AML-193 (cell line): ENCODE results near the gene TNS2.

Experiments used
- DNase-seq, 2 experiments: peaks; one replicate each; lab custom pipeline; 2025; lab: John Stamatoyannopoulos, UW

The TNS2 gene

DNA sequence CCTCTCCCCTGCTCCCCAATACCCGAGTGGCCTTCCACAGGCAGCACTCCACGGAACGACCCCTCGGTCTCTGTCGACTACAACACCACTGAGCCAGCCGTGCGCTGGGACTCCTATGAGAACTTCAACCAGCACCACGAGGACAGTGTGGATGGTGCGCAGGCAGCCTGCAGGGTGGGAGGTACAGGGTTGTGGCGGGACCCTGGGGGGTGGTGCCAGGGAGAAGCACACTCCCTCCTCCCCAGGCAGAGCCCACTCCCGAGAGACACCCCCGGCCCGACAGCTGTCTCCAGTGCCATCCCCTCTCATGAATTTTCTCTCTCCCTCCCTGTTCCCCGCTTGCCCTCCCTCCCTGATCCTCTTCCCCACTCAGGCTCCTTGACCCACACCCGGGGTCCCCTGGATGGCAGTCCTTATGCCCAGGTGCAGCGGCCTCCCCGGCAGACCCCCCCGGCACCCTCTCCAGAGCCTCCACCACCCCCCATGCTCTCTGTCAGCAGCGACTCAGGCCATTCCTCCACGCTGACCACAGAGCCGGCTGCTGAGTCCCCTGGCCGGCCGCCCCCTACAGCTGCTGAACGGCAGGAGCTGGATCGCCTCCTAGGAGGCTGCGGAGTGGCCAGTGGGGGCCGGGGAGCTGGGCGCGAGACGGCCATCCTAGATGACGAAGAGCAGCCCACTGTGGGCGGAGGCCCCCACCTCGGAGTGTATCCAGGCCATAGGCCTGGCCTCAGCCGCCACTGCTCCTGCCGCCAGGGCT, 9.0 kb downstream of the TNS2 start:
- no peak for DNase-seq

DNA sequence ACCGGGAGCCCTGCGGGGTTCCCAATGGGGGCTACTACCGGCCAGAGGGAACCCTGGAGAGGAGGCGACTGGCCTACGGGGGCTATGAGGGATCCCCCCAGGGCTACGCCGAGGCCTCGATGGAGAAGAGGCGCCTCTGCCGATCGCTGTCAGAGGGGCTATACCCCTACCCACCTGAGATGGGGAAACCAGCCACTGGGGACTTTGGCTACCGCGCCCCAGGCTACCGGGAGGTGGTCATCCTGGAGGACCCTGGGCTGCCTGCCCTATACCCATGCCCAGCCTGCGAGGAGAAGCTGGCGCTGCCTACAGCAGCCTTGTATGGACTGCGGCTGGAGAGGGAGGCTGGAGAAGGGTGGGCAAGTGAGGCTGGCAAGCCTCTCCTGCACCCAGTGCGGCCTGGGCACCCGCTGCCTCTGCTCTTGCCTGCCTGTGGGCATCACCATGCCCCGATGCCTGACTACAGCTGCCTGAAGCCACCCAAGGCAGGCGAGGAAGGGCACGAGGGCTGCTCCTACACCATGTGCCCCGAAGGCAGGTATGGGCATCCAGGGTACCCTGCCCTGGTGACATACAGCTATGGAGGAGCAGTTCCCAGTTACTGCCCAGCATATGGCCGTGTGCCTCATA, 9.7 kb downstream of the TNS2 start:
- DNase-seq, result no peak

DNA sequence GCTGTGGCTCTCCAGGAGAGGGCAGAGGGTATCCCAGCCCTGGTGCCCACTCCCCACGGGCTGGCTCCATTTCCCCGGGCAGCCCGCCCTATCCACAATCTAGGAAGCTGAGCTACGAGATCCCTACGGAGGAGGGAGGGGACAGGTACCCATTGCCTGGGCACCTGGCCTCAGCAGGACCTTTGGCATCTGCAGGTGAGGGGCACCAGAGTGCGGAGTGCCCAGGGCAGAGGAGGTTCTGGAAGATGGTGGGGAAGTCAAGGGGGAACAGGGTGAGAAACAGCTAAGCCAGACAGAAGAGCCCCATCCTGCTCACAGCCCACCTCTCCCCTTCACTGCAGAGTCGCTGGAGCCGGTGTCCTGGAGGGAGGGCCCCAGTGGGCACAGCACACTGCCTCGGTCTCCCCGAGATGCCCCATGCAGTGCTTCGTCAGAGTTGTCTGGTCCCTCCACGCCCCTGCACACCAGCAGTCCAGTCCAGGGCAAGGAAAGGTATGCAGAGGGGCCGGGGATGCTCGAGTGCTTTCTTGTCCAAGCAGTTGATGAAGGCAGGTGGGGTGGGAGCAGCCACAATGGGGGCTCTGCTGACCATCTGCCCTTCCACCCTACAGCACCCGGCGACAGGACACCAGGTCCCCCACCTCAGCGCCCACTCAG, 10.3 kb downstream of the TNS2 start:
- no peak for DNase-seq

- no peak for DNase-seq
These were observed 10.9 kb downstream of the TNS2 start for GRCh38 chr12:53060721-53061276.

GRCh38 chr12:53061404-53062010, 11.6 kb downstream of the TNS2 start:
- DNase-seq, result no peak

- DNase-seq, result no peak
These were observed 12.4 kb downstream of the TNS2 start for GRCh38 chr12:53062011-53062961.

- DNase-seq, result no peak
These were observed 13.3 kb downstream of the TNS2 start for GRCh38 chr12:53062977-53063707.

- DNase-seq, result no peak
These were observed 14.1 kb downstream of the TNS2 start for GRCh38 chr12:53063708-53064612.

GRCh38 chr12:53064613-53065436, 15.0 kb downstream of the TNS2 start:
- no peak for DNase-seq

GRCh38 chr12:53065470-53065869, 15.6 kb downstream of the TNS2 start:
- no peak for DNase-seq

DNA sequence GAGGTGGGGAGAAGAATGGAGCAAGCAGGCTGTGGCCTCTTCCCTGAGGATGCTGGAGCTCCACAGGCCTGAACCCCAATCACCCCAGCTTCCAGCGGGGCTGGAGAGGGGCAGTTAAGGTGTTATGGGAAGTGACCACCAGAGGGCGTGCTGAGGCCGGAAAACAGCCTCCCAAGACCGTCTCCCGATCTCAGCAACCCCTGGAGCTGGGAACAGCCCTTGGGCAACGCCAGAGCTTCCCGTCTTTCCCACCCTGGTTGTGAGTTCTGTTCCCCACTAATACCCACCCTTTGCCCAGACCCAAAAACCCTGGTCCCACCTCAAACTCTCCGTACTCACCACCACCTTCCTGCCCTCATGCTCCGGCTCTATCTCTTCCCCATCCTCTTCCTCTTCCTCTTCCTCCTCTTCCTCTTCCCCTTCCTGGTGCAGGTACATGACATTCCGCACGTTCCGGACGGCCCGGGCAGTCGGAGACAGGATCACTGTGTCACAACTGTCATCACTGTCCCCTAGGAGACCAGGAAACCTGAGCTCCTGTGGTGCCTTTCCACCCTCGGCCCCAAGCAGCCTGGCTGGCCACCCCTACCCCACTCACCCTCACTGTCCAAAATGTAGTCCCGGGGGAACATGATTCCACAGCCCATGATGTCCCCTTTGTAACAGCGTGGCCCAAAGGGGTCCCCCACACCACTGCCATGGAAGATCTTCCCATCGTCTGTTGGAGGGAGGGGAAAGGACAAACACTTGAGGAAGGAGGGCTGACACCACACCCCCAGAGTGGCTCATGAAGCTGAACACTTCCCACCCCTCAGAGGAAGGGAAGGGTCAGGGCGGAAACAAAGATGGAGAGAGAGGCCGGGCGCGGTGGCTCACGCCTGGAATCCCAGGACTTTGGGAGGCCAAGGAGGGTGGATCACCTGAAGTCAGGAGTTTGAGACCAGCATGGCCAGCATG, 16.4 kb downstream of the TNS2 start:
- peak; percentile 33 to 37 for DNase-seq

DNA sequence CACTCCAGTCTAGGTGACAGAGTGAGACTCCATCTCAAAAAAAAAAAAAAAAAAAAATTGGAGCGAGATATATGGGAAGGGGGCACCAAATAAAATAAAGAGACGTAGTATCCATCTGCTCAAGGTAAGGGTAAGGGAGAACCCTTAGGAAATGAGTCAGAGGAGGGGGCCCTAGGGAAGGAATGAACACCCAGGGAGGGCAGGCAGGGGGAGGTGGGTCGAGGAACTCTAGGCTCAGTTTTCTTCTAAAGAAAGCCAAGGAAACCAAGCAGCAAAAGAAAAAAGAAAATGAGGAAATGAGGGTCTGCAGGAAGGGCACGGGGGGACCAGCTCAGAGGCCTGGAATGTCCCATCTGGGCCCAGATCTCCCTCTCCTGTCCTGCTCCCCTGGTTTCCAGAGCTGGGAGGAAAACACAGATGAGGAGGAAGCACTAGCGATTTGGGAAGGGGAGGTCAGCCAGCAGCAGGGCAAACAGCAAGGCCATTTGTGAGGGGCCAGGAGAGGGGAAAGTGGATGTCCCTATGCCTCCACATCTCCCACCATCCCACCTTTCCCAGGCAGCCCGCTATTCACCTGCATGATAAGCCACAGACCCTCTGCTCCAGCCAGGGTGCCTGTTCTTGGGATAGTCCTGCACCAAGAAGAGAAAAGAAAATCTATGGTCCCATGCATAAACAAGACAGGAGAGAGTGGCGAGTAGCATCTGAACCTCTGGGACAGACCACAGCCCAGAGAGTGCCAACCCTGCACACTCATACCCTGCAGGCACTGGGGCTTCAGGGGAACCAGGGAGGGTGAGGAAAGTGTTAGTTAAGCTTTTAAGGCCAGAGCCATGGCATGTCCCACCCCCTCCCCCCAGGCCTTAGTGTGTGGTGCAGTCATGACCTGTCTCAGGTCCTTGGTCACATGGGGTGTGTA, 17.5 kb downstream of the TNS2 start:
- no peak for DNase-seq

DNA sequence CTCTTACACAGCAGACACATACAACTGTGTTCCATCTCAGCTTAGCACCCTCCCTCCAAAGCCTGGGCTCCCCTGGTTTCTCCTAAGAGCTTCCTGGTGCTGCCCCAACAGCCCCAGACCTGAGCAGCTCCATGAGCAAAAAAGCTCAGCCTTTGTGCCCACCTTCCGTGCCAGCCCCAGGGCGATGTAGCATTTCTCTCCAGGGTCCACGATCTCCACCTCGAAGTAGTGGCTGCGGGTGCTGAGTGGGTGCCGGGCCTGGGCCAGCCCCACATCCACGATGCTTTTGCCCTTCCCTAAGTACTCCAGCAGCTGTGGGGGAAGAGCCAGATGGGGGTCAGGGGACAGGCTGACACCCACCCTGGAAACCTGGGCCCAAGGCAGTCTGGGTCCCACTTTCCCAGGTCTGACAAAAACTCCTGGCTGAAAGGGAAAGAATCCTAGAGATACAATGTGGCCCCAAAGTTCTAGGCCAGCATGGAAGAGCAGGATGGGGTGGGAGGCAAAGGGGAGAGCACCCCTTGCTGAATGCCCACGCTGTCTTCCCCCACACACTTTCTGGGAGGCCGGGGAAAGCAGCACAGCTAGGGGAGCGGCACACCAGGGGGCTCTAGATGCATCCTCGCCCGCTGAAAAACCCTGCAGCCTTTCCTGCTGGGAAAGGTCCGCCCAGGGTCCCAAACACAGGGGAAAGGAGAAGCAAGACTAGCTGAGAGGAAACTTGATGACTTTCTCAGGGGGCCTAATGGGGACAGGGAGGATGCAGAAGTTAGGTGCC, 18.3 kb downstream of the TNS2 start:
- DNase-seq, result no peak

DNA sequence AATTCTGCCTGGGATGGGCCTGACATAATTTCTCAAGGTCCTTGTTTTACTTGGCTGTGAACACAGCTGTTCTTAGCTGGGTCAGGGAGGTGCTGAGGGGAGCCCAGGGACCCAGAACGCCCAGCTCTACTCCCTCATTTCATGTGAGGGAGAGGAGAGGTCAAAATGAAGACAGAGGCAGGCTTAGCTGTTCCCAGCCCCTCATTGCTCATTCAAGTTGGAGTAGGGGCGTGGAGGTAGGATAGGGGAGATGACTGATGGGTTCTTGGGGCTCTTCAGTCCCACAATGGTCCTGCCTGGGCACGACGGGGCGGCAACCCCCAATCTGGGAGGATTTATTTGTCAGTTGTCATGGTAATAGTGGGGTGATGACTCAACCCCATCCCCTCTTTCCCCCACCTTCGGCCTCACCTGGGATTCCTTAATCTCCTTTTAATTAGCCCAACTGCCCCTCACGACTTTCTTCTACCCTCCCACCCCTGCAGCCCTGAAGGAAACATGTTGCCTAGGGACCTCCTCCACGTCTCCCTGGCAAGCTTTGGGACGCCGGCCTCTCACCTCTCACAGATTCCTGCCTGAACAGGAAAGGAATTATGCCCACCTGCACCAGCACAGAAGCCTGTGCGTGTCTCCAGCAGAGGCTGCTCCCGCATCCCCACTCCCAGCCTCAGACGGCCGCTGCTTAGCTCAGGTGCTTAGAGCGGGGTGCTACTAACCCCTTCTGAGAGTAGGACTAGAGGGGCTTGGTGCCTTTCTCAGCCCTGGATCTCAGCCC, 19.1 kb downstream of the TNS2 start:
- no peak for DNase-seq
